Measurements from ENCODE around the gene VCAM1.

Gene VCAM1

DNA sequence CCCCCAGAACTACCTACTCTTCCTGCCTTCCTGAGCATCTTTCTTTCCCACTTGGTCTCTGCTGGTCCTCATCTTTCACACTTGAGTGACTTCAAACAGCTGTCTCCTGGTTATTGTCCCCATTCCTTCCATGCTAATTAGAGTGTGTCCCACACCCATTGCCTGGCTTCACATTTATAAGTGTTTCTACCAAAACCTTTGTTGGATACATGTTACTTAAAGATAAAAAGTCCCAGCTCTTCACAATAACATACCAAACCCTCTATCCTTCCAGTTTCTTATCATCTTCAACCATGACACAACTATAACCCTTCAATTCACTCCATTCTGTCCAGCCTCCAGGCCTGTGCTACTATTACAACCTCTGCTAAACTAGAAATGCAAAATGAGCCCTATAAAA lies 41.0 kb downstream of the VCAM1 start:
- no peak for TF ChIP-seq TEAD4 (IDR thresholded peaks at IDR 0.05)
- no peak for TF ChIP-seq MAX (IDR thresholded peaks at IDR 0.05)
- TF ChIP-seq EP300 (IDR thresholded peaks at IDR 0.05; ENCODE audit: borderline replicate concordance) = no peak
- TF ChIP-seq YY1 (IDR thresholded peaks at IDR 0.05; ENCODE audit: low read depth) = no peak
- TF ChIP-seq CREB1 (IDR thresholded peaks at IDR 0.05; ENCODE audit: low read depth) = no peak
- TF ChIP-seq CEBPB (IDR thresholded peaks at IDR 0.05) = no peak
- no peak for TF ChIP-seq NFIC (IDR thresholded peaks at IDR 0.05)
- TF ChIP-seq, protein P1, sequence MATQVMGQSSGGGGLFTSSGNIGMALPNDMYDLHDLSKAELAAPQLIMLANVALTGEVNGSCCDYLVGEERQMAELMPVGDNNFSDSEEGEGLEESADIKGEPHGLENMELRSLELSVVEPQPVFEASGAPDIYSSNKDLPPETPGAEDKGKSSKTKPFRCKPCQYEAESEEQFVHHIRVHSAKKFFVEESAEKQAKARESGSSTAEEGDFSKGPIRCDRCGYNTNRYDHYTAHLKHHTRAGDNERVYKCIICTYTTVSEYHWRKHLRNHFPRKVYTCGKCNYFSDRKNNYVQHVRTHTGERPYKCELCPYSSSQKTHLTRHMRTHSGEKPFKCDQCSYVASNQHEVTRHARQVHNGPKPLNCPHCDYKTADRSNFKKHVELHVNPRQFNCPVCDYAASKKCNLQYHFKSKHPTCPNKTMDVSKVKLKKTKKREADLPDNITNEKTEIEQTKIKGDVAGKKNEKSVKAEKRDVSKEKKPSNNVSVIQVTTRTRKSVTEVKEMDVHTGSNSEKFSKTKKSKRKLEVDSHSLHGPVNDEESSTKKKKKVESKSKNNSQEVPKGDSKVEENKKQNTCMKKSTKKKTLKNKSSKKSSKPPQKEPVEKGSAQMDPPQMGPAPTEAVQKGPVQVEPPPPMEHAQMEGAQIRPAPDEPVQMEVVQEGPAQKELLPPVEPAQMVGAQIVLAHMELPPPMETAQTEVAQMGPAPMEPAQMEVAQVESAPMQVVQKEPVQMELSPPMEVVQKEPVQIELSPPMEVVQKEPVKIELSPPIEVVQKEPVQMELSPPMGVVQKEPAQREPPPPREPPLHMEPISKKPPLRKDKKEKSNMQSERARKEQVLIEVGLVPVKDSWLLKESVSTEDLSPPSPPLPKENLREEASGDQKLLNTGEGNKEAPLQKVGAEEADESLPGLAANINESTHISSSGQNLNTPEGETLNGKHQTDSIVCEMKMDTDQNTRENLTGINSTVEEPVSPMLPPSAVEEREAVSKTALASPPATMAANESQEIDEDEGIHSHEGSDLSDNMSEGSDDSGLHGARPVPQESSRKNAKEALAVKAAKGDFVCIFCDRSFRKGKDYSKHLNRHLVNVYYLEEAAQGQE (IDR thresholded peaks at IDR 0.05; ENCODE audit: low read depth) = no peak
- TF ChIP-seq FOXM1 (IDR thresholded peaks at IDR 0.05; ENCODE audit: borderline replicate concordance, low read depth) = no peak
- no peak for TF ChIP-seq USF1 (IDR thresholded peaks at IDR 0.05)

GRCh38 chr1:100762461-100762860 lies 42.9 kb downstream of the VCAM1 start:
- TF ChIP-seq ZBTB7A (IDR thresholded peaks at IDR 0.05; ENCODE audit: low read depth) (no peak), CEBPB (IDR thresholded peaks at IDR 0.05) (no peak), TCF12 (IDR thresholded peaks at IDR 0.05; ENCODE audit: low read depth) (no peak), FOXM1 (IDR thresholded peaks at IDR 0.05; ENCODE audit: borderline replicate concordance, low read depth) (no peak), EGR1 (IDR thresholded peaks at IDR 0.05) (no peak), USF1 (IDR thresholded peaks at IDR 0.05) (no peak), YY1 (IDR thresholded peaks at IDR 0.05; ENCODE audit: low read depth) (no peak), NFIC (IDR thresholded peaks at IDR 0.05) (no peak), TEAD4 (IDR thresholded peaks at IDR 0.05) (no peak), EP300 (IDR thresholded peaks at IDR 0.05; ENCODE audit: borderline replicate concordance) (no peak), MAX (IDR thresholded peaks at IDR 0.05) (no peak), CREB1 (IDR thresholded peaks at IDR 0.05; ENCODE audit: low read depth) (no peak), TAF1 (IDR thresholded peaks at IDR 0.05; ENCODE audit: low read depth) (no peak), RAD21 (IDR thresholded peaks at IDR 0.05; ENCODE audit: low read depth) (no peak)
- TF ChIP-seq, protein P1 (IDR thresholded peaks at IDR 0.05; ENCODE audit: low read depth) = no peak

DNA sequence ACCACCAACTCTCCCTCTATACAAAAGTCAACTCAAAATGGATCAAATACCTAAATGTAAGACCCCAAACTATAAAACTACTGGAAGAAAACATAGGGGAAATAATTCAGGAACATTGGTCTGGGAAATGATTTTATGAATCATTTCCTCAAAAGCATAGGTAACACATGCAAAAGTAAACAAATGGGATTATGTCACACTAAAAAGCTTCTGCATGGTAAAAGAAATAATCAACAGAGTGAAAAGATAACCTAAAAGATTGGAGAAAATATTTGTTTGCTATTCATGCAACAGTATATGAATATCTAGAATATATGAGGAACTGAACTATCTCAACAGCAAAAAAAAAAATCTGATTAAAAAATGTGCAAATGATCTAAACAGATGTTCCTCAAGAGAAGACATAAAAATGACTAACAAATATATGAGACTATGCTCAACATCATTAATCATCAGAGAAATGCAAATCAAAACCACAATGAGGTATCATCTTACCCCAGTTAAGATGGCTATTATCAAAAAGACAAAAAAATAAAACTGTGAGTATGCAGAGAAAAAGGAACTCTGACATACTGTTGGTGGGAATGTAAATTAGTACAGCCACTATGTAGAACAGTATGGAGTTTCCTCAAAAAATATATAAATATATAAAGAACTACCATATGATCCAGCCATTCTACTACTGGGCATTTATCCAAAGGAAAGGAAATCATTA lies 47.8 kb downstream of the VCAM1 start:
- TF ChIP-seq, protein P1 (IDR thresholded peaks at IDR 0.05; ENCODE audit: low read depth) = no peak
- TF ChIP-seq MAX (IDR thresholded peaks at IDR 0.05) (no peak), TAF1 (IDR thresholded peaks at IDR 0.05; ENCODE audit: low read depth) (no peak), USF1 (IDR thresholded peaks at IDR 0.05) (no peak), ZBTB7A (IDR thresholded peaks at IDR 0.05; ENCODE audit: low read depth) (no peak), EGR1 (IDR thresholded peaks at IDR 0.05) (no peak), EP300 (IDR thresholded peaks at IDR 0.05; ENCODE audit: borderline replicate concordance) (no peak), RAD21 (IDR thresholded peaks at IDR 0.05; ENCODE audit: low read depth) (no peak), NFIC (IDR thresholded peaks at IDR 0.05) (no peak), TEAD4 (IDR thresholded peaks at IDR 0.05) (no peak), TCF12 (IDR thresholded peaks at IDR 0.05; ENCODE audit: low read depth) (no peak)

DNA sequence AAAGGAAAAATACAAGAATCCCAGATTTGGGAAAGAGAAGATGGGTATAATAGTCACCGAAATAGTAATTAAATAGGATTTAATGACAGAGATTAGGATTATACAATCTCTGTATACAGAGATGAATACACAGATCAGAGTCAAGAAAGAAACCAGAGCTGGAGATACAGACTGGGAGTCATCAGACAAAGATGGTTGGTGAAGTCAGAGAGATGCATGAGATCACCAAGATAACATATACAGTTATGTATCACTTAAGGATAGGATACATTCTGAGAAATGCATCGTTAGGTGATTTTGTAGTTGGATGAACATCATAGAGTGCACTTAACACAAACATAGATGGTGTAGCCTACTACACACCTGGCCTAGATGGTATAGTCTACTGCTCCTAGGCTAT lies 49.8 kb downstream of the VCAM1 start:
- no peak for TF ChIP-seq YY1 (IDR thresholded peaks at IDR 0.05; ENCODE audit: low read depth)
- no peak for TF ChIP-seq EGR1 (IDR thresholded peaks at IDR 0.05)
- TF ChIP-seq EP300 (IDR thresholded peaks at IDR 0.05; ENCODE audit: borderline replicate concordance) = no peak
- TF ChIP-seq, protein P1 (IDR thresholded peaks at IDR 0.05; ENCODE audit: low read depth) = no peak
- TF ChIP-seq TAF1 (IDR thresholded peaks at IDR 0.05; ENCODE audit: low read depth) = no peak
- no peak for TF ChIP-seq TCF12 (IDR thresholded peaks at IDR 0.05; ENCODE audit: low read depth)
- TF ChIP-seq RAD21 (IDR thresholded peaks at IDR 0.05; ENCODE audit: low read depth) = no peak
- no peak for TF ChIP-seq MAX (IDR thresholded peaks at IDR 0.05)
- TF ChIP-seq NFIC (IDR thresholded peaks at IDR 0.05) = no peak
- TF ChIP-seq FOXM1 (IDR thresholded peaks at IDR 0.05; ENCODE audit: borderline replicate concordance, low read depth) = no peak
- no peak for TF ChIP-seq USF1 (IDR thresholded peaks at IDR 0.05)
- TF ChIP-seq TEAD4 (IDR thresholded peaks at IDR 0.05) = no peak

Measured in Ishikawa (cell line).